ENCODE measurements around the gene MUL1.

DNA sequence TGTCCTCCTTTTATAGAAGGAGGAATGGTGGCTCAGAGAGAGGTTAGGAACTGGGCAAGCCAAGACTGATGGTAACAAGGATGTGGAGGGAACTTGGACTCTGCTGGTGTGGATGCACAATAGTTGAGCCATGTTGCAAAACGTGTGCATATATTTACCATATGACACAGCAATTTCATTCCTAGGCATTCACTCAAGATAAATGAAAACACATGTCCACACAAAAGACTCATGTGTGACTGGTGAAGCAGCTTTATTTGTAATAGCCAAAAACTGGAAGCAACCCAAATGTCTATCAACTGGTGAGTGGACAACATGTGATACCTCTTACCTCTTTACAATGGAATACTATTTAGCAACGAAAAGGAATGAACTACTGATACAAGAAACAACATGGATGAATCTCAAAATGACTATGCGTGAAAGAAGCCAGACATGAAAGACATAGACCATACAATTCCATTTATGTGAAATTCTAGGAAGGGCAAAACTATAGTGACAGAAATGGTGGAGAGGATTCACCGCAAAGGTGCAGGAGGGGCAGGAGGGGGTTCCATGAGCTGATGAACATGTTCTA, 58.1 kb downstream of the MUL1 start:
- no peak for TF ChIP-seq EZH2 (IDR thresholded peaks at IDR 0.05; ENCODE audit: insufficient read depth, poor library complexity, severe bottlenecking)
- no peak for TF ChIP-seq EZH2phosphoT487 (IDR thresholded peaks at IDR 0.05; ENCODE audit: insufficient read depth, low read depth)

Data from GM23248 (cell line).